GM18909 (cell line): ENCODE measurements around the gene VMAC.

Experiments used
- ATAC-seq: cut with Tn5 transposase; IDR thresholded peaks from one replicate; pipeline ENCODE4 v1.9.1; 2021; ENCODE audit warnings: mild to moderate bottlenecking; ENCODE audit not compliant: unreplicated experiment, poor library complexity

VMAC gene

DNA sequence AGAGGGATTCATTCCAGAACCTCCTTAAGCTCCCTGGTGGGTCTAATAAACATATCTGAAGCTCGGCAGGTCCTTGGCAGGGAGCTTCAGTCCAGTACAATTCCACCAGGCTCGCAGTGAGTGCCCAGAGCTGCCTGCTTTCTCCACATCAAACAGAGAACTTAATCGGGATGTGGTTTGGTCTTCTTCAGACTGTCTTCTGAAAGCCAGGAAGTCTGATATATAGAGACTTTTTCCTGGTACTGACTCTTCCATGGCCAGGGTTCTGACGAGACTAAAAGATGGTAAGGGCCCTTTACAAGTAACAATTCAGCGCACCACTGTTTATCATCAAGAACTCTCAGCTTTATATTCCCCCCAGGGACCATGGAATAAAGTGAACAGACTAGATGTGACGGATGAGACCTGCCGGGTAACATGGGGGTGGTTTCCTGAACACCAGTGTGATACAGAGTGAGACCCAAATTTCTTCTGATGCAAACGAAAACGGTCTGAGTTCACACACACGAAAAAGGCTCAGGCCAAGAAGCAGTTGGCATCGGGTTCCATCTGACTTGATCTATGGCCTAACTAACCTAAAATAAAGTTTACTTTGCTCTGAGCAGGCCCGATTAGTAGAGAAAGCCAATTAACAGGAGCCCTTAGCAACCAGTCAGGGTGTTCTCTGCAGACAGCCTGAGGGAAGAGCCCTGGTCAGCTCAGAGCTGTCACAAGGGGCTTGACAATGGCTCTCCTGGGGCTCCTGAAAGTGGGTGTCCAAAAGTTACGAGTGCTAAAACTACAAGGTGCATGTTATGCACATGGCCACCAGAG, 44.3 kb downstream of the VMAC start:
- no peak for ATAC-seq

DNA sequence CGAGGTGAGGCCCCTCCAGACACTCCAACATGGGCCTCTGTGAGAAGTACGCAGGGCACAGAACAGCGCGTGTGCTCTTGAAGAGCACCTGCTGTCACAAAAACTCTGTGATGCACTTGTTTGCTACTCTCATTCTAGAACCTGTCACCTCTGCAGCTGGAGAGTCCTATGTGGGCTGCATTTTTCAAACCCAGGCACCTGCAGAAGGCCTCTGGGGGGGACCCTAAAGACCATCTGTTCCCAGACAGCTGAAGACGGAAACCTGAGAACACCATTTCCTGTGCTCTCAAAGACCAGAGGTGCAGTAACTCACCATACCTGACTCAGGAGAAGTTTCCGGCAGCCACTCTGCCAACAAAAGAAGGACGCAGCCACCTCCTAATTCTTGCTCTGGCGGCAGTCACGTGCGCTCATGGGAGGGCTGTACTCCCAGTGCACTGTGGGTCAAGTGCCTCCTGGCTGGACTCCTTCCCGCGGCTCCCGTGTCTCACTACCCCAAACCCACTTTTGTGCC, 45.2 kb downstream of the VMAC start:
- ATAC-seq: no peak

DNA sequence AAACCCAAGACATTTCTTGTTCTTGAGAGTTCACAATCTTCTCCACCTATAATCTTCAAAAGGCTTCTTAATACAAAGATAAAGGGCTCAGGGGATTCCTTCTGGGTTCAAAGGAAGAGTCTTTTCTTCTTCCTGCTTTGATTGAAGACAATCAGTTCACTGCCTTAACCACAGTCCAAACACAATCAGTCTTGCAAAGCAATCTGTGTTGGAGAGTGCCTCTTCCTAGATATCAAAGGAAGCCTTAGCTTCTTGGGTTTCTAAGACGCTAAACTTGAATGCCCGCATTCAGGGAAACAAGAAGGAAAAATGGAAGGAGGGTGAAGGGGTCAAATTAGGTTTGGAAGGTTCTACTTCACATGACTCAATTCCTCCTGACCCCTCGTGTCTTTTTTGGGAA, 46.1 kb downstream of the VMAC start:
- no peak for ATAC-seq

DNA sequence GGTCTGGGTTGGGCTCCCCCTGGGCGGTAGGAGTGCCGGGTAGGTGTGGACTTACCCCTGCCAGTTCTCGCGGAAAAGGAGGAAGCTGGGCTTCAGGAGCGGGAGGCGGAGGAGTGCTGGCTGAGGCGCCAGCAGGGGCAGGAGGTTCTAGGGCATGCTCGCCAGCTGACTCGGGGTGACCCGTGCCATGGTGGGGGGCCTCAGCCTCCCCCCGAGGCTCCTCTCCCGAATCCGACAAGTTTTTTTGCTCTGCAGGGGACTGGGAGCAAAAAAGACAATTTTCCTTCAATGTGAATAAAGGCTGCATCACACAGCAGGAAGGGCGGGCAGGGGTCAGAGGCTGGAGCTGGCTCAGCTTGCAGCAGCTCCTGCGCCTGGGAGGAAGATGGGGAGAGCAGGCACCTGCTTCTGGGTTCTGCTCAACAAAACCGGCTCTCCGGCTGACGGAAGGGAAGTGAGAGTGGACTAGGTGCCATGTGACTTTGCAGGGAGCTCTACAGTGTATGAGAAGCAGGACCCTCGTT, 46.7 kb downstream of the VMAC start:
- no peak for ATAC-seq

DNA sequence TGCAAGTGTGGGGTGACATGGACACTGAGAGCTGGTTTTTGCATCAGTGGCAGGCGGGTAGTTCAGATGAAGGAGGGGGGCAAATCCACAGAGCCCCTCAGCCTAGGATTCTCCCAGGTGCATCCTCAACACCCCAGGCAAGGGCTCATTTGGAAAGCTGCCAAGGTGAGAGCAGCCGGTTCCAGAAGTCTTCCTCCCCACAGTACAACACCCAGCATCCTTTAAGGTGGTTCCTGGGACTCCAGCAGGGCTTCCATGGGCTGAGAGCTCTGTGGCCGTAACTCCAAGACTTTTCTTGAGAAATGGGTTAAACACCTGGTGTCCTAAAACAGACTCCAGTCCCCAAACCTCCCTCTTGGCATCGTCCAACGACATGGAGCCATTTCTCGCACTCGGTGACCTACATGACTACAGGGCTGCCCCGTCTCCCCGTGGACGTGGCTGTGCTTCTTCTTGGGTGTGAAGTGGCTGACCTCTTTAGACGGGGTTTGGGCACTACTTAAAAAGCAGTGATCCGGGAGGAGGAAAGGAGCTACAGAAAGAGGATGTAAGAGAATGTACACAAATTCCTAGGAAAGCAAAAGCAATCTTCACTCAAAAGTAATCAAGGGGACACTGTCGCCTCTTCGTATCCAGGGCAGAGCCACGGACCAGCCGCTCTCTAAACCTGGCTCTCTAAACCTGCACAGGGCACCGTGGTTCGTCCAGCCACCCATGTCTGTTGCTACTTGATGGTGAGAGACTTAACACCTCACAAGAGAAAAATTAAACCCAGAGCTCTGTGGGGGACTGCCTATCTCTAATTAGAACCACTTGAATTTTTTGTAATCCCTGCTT, 47.7 kb downstream of the VMAC start:
- no peak for ATAC-seq

DNA sequence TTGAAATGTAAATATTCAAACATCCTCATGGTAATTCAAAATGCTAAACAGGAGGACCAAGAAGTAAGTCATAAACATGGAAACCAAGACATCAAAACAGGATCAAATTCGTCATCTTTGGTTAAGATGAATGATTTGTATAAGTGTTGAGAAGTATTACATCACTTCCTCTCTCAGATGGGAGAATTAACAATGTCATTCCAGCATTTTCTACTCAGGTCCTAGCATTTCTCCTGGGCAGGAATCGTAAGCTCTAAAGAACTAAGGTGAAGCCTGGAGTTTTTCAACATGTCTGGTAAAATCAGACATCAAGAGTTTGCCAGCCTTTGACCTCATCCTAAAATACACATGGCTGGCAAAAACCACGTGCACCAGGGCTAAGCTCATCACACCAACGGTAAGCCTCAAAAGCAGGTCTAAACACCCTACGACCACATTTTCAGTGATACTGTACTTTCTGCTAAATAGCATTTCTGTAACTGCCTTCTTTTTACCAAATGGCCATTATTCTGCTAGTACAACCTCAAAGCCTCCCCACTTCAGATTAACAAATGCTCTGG, 48.4 kb downstream of the VMAC start:
- no peak for ATAC-seq

DNA sequence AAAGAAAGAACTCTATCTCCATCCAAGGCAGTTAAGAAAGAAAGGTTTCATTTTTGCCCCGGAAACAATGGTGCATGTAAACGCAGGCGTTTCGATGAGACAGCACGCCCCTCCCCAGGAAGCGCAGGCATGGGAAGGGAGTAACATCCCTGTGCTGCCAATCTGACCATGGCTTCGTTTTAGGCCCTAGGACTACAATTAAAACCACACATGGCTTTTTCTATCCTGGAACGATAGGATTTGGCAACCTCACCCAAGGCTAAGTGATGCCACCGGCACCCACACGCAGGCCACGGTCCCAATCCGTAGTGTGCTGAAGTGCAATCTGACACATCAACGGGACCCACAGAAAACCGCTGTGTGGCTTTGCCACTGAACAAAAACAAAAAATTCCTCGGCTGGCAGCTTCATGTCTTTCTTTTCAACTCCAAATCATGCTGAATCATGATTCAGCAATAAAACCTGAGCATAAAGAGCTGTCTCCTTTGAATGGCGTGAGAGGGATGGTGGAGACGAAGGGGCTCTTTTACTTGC, 49.1 kb downstream of the VMAC start:
- ATAC-seq: no peak

DNA sequence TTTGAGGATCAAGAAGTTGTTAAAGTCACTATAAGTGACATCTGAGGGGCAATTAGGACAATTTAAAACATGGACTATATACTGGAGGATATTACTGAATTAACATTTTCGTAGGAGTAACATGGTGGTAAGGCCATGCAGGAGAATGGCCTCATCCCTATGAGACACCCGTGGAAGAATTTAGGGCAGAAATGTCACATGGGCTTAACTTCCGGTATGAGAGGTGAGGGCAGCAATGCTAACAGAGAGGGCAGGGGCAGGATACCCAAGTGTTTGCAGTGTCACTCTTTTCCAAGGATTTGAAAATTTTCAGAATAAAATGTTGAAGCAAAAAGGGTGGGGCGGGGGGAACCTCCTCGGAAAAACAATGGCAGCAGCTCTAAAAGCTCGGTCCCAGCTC, 49.6 kb downstream of the VMAC start:
- no peak for ATAC-seq

DNA sequence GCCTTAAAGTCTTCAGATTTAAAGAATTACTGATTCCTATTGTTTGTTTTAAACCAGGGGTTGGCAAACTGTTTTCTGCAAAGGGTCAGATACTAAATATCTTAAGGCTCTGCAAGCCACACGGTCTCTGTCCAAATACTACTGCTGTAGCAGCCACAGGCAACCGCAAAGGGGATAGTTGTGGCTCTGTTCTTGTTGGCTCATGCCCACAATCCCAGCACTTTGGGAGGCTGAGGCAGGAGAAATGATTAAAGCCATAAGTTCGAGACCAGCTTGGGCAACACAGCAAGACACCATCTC, 50.9 kb downstream of the VMAC start:
- no peak for ATAC-seq

DNA sequence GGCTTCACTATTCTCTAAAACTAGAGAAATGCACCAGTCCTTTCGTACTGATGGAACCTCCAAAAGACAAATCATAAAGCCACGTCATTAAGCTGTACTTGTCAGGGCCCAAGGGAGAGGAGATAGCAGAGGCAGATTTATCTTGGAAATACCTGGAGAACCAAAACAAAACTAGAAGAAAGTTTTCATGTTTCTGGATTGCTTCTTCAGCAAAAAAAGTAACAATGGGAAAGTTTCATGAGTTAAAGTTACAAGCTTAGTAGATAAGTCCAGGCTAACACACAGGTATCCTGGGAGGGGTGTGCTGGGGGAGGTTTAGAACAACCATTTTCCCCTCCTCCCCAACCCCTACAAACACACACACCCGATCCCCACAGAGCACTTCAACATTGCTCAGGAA, 51.7 kb downstream of the VMAC start:
- ATAC-seq: no peak

DNA sequence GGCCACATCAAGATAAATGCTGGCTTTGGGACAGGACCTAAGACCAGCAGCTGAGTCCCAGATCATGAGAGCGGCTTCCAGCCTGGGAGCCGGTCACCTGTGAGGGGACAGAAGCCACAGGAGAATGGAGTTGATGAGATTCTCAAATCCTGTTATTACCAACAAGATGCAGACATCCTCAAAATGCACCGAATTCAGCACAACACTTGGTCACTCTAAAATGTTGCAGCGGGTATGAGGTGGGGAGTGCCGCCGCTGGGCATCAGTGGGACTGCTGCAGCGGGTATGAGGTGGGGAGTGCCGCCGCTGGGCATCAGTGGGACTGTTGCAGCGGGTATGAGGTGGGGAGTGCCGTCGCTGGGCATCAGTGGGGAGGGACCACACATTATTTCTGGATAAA, 52.1 kb downstream of the VMAC start:
- no peak for ATAC-seq

DNA sequence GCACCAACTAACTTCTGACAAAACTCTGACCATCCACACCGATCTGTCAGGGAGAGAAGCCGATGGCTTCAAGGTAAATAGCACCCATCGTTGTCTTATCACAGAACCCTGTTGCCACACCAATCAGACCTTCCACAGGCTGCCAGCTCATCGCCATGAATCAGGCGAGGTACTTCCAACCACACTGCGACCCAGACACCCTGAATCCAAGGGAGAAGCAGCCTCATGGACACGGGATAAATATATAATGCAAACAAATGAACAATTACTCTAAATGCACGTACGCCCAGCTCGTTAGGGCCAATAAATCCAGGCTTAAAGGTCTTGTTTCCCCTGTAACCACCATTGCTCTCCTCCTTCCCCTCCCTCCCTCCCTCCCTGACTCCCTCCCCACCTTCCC, 52.5 kb downstream of the VMAC start:
- ATAC-seq: no peak

DNA sequence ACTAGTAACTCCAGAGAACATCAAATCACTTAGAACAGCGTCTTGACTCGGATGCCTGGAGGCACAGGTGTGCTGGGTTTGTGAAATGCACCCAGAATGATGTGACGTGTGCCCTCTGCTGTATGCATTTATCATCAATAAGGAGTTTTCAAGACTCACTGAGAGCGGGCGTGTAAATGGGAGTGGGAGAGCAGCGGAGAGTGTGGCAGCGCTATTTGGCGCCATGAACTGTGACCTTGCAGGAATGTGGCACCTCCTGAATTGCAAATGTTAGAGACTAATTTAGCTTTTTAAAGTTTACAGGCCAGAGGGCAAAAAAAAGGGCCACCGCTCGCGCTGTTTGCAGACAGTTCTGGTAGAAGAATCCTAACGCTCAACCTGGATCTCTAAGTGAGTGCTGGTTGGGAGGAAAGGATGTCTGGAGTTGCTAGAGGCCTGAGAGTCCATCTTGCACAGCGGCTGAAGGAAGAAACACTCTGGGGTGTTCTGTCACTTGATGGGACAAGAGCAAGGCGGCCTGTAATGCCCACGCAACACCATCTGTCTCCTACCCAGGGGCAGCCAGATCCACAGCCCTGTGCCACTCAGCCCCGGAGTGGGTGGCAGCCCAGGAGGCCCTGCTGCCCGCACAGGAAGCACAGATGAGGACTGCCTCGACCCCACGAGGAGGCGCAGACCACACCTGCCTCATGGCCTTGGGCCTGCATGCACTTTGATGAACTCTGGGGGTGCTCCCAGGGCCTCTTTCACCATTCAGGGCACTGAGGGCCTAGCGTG, 53.6 kb downstream of the VMAC start:
- ATAC-seq: no peak

DNA sequence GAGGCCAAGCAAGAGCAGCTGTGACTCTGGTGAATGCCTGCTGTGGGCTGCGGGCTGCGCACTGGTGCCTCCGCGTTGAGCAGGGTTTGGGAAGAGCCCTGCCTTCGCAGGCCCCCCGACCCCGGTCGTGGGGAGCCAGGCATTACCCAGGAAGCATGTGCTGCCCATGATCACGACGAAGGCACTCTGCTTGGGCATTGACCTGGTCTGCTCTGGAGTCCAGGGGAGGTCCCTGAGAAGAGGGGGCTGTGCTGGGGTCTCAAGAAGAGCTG, 54.1 kb downstream of the VMAC start:
- no peak for ATAC-seq

DNA sequence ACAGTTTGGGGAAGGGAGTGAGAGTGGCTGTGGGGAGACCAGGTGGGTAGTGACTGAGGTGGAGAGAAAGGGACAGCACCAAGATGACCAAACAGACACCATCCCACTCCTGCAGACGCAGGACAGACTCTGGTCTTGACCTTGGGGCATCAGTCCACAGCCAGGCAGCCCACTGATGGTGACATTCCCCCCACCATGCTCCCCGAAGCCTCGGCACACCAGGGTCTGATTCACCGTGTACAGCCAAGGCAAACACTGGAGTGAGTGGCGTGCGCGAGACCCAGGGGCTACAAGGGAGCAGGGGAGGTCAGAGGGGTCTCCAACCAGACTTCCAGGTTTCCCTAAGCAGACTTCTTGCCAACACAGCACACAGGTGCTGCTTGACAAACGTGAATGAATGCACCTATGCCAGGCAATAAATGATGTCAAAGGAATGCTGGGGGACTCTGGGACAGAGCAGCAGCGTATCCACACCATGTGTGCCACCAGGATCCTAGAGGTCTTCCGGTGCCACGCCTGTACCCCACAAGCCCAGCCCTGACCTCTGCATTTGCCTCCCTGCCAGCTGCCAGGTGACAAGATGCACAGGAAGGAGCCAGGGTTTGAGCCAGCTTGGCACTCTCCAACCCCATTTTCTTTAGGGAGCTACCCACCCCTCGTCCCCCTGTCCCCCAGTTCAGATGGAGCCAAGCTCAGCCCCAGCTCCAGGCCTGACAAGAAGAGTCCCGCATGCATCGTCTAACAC, 54.8 kb downstream of the VMAC start:
- no peak for ATAC-seq
